Iris pigment epithelial cell (primary cell): Measurements from ENCODE around the gene NID2.

ENCODE experiments used
- DNase-seq: peaks from one replicate; pipeline ENCODE4 v3.0.0-alpha.2; 2011; ENCODE audit warnings: low read depth

NID2 gene

DNA sequence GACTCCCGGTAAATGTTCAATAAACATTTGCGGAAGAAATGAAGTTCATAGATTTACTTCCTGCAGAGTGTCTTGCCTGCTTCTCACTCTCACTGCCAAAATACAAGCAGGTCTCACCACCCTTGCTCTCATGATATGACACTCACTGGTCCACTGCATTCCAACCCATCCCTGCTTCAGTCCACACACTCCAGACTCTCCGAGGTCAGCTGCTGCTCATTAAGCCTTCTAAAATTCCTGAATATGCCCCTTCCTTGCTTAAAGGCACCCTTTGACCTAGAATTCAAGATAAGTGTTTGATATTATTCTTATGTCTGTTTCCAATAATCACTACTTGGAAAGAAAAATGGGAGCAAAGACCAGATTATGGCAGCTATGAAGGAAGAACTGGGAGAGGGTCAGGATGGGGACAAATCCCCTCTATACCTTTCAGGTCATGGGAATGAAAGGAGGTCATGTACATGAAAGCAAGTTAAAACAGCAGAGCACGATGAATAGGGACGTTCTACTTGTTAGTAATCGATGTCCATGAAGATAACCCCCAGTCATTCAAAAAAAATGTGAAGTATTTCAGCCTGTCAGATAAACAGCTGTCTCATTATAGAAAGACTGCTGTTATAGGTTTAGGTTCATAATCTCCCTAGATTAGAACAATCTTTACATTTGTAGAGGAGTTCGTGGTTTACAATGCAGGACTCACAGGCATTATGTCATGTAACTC lies 10.5 kb upstream of the NID2 start:
- DNase-seq = peak; percentile 79

DNA sequence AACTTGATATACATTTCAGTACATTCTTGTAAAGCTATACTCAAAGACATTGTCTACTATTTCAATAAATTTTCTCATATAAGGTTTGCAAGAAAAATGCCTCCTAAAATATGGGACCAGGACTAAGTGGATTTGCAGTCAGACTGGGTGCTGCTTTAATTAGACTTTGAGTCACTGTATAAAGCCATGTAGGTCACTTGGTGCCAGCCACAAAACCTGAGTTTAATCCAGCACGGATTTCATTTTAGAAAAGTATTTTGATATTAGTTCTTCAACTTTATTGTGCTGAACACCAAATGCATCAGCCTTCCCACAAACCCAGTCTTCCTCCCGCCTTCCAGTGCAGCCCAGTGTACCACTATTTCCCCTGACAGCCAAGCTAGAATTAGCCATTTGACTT lies 9.9 kb upstream of the NID2 start:
- DNase-seq = no peak

DNA sequence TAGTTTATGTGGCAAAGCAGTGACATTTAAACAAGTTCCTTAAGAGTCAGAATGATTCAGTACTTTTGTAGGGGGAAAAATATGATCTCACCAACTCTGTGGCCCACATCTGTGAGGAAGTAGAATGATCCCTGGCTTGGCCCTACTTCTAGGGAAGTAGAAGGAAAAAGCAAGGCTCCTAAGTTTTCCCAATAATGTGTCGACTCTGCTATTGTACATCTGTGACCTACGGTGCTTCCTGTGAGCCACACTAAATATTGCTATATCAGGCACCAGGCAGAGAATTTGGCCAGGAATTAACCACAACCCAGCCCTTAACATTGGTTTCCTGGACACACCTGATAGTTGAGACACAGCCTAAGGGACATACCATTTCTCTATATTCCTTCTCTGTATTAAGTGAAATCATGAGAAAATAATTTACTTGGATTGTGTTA lies 9.3 kb upstream of the NID2 start:
- peak; percentile 61 for DNase-seq

DNA sequence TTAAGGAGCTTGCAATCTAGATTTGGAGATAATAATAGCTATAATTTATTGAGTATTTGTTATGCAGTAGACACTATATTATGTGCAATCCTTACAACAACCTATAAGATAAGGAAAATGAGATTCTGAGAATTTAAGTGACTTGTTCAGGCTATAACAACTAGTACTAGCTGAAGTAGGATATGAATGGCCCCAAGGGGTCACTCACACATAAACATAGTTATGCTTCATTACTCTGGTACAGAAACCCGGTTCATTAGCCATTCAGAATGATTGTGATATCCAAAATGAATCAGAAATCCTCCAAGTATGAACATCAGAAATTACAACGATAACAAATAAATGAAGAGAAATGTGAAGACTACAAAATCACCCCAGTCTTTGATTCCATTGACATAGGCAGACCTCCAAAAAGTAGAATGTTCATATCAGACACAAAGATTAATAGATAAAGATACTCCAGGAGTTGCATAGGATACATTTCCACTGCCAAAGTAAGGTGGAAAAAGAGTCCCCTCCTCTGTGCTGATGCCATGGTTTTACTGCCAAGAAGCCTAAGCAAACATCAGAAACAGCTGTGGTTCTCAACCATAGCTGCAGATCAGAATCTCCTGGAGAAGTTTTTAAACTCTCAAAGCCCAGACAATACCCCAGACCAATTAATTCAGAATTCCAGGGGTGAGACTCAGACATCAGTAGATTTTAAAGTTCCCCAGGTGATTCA lies 8.6 kb upstream of the NID2 start:
- peak; percentile 45 for DNase-seq

DNA sequence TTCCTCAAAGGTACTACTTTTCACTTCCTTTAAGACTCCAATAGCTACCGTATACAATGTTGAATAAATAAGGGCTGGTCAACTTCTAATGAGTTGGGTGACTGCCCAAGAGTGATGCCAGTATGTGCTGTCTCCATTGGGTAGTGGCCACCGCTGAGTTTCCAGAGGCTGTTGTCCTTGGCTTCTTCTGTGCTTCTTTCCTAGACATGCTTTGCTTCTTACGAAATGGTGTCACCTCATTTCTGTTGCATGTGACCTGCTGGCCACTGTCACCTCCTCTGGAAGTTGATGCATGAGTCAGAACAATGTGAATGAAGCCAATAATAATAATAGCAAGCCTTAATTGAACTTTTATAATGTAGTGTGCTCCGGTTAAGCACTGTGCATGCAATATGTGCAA lies 7.5 kb upstream of the NID2 start:
- DNase-seq = no peak

DNA sequence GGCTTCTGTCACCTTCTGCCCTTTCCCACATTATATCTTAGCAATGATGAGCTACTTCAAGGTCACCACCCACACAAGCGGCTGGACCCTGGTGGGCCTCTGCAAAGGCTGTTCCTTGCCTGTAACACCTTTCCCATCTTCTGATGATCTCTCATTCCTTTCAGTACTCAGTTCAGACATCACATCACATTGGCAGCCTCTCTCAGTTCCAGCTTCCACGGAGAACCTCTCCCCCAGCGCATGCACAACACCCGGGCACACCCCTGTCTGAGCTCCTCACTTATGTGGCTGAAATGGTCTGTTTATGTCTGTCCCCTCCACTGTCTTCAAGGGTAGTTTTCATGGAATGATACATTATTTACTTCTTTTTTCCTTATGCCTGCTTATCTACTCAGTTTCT lies 6.5 kb upstream of the NID2 start:
- DNase-seq = no peak

DNA sequence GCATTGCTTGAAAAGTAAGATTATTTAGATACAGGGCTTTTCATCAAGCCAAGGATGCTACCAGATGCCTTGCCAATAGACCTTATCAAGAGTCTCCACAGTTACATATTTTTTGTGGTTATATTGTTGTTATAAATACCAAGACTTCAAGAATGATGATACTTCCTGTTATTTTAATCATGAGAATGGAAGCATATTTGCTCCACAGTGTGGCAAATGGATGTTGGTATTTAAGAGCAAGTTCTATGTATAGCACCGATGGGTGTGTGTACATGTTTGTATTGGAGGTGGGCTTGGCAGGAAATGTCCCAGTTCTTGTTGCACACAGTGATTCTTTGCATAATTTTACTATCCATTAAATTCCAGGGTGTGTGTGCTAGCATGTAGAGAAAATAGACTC lies 4.4 kb upstream of the NID2 start:
- peak; percentile 71 for DNase-seq

DNA sequence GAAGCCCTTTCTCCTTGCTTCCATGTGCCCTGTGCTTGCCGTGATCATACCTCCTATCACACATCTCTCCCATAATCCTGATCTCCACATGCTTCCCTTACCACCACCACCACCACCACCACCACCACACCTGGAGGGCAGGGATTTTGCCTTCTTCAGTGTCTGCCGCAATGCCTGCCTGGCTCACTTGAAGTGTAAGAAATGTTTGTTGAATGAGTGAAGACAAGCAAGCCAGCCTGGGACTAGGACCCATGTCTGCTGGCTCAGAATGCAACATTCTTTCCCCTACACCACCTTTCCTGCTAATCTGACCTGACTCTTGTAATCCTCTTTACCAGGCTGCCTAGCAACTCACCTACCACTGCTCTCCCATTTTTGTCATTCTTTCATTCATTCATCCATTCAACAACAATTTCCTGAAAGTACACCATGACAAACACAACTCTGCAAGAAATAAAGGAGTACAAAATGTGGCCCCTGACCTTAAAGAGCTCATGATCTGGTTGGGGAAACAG lies 3.5 kb upstream of the NID2 start:
- DNase-seq = no peak

DNA sequence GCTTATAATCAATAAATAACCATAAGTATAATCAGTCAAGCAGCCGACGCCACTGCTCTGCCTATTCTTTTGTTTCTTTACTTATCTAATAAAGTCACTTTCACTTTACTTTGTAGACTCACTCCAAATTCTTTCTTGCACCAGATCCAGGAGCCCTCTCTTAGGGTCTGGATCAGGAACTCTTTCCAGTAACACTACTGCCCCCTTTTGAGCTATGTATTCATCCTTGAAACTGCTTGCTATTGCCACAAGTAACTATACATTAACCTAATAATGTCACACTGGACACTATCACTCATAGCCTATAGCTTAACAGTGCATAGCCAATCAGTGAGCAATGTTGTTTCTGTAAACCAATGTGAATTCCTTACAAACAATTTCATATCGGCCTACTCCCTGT lies 2.8 kb upstream of the NID2 start:
- DNase-seq = peak; percentile 44

DNA sequence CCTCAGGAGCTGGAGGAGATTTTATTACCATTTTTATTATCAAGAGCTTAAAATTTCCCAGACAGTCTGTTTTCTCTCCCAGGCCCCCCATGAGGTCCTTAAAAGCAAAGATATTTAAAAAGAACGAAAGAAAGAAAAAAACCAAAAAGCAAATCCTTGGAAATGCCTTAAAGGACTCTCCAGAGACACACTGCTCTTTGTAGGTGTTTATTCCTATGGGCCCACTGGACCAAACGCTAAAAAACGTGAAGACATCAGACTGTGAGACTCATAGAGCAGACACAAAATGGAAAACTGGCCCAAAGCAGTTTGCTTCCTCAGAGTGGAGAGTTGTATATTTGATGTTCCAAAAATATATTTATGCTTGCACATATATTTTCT lies 1.2 kb upstream of the NID2 start:
- DNase-seq = no peak

DNA sequence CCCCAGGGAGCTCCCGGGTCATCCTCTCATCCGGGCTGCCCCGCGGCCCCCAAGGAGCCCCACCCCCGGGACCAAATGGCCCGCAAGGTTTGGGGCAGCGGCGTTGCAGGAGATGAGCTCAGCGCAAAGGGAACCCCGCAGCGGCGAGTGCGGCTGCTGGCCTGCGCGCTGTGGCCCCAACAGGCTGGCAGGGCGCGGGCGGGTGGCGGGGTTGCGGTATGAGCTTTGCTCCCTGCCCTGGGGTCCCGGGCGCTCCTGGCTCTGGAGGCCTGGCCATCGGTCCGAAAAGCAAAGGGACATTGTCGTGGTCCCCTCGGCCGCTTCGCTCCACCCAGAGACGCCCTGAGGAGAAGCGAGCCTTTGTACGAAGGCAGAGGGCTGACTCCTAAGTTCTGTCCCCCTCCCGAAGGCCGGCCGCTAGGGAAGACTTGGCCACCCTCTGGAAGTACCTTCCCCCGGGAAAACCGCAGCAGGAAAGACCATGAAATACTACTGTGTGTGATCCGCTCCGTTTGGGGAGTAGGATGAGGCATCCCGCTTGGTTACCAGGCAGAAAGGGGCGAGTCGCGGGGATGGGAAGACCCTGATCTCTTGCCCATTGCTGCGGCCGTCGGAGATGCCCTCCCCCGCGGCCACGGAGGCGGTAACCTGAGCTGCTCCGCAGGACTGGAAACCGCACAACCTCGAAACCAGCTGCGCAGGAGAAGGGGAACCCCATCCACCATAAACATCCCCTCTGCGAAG lies 620 bp upstream of the NID2 start:
- peak; percentile 90 for DNase-seq

DNA sequence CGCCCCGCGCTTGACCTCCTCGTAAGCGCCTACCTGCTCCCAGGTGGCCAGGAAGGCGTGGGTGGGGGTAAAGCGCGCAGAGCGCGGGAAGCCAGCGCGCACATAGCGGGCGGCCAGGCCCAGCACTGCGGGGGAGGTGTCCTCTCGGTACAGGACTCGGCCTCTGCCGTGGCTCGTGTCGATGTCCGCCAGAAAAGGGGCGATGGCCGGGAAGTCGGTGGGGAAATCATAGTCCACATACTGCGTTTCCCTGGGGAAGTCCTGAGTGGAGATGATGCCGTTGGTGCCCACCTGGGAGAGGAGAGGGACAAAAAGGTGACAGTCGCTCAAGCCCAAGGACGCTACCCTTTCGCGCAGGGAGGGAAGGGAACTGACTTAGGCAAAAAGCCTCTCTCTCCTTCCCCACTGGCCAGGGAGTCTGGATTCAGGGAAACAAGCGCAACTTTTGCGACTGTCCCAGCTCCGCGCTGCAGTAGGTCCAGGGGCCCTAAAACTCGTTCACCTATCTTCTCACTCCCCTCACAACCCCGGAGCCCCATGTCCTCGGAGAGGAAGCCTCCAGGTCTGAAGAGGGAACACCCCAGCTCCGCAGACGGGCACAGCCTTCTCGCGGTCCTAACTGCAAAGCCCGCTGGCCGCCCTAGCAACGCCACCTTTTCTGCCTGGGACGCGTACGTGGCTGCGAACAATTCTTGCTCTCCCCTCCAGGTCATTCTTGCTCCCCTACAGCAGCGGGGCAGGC lies 815 bp downstream of the NID2 start:
- DNase-seq = peak; percentile 58

DNA sequence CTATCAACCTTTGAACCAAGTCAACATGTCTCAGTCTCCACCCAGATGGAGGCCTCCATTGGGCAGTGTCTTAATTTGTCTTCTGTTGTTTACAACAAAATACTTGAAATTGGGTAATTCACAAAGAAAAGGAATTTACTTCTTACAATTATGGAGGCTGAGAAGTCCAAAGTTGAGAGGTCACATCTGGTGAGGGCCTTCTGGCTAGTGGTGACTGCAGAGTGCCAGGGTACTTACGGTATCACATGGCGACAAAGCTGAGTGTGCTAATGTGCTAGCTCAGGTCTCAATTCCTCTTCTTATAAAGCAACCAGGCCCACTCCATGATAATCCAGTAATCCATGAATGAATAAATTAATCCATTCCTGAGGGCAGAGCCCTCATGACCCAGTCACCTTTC lies 4.7 kb downstream of the NID2 start:
- no peak for DNase-seq

DNA sequence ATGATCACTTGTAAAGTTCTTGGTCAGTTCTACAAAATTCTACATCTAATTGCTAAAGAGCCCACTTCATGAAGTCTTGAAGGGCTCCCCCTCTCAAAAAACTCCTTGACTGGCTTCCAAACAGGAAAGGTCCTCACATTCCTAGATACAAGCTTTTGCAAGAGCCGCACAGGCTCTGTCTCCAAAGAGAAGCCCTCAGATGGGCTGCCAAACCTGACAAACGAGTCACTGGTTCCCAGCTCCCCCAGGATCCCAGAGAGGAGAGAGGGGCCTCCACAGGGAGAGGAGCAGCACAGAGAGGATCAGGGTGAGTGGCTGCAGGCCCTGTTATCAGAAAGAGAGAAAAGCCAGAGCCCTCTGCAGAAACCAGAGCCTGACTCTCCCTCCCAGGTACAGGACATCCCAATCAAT lies 5.8 kb downstream of the NID2 start:
- no peak for DNase-seq

DNA sequence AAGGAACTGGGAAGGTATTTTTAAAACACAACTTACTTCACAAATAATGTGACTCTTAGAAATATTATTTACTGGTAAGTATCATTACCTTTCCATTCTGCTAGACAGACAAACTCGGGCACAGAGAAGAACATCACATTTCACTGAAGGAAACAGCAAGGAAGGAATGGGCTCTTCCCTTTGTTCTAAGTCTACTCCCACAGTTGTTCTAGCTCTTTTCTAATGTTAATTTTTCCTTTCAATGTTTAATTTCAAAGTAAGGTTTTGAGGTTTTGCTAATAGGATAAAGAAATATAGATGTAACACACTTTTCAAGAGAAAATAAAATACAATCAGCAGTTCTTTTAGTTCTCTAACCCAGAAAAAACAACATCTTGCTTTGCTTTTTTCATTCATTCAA lies 7.0 kb downstream of the NID2 start:
- no peak for DNase-seq

DNA sequence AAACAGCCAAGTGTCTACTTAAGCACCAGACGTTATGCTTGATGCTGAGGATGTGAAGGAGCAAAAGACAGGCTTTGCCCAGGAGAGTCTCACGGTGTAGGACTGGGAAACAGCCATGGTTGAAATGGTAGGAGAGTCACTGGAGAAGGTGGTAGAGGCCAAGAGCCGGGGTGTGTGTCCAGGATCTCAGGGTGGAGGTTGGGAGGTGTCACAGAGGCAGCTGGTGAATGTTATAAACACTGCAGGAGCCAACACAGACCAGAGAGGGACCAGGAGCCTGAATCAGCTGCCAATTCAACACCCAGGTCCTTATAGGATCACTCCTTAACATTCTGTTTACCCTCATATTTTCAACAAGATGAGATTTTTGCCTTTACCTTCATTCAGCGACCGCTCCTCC lies 7.5 kb downstream of the NID2 start:
- no peak for DNase-seq

DNA sequence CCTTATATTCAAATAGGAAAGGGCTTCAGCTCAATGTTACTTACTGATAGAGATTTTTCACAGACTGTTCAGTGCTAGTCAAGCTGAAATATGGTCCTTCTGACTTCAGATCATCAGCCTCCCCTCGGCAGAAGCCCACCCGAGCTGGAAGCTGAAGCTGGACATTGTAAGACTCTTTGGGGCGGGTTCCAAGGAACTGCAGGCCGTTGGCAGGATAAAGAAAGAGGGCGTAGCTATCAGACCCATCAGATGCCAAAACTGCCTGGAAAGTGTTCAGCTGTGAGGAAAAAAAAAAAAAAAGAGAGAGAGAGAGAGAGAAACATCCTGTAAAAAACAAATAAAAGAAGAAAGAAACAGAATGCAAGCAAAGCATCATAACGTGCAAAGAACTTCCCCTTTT lies 8.8 kb downstream of the NID2 start:
- no peak for DNase-seq

DNA sequence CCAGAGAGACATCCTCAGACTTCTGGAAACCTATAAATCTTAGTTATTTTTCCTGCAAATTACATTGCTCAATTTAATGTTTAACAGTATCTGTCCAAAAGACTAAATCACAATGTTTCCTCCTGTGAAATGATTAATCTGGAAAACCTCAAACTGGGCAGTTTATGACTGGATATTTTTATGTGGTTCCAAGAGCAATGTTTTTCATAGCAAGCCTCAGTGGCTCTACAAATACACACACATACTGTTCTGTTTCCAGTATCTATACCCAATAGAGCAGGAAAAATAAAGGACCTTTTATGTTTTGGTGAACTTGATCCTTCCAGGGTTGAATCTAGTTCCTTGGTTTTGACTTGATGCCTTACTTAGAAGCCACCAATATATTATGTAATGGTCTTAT lies 9.2 kb downstream of the NID2 start:
- DNase-seq = no peak

DNA sequence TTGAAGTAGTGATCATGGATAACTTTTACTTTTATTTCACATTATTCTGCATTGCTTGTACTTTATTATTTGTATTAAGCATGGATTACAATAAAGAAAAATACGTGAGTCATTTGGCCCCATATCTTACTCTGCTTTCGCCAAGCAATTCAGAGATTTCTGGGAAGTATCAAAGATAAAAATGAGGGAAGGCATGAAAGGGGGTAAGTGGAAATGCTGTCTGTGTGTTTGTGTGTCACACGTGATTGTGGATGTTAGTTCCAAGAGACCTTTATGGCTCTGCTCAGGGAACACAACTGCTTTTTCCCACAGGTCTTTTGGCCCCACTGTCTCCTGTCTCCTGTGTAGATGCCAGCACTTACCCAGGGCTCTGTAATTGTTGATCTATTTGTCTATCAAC lies 10.5 kb downstream of the NID2 start:
- no peak for DNase-seq

DNA sequence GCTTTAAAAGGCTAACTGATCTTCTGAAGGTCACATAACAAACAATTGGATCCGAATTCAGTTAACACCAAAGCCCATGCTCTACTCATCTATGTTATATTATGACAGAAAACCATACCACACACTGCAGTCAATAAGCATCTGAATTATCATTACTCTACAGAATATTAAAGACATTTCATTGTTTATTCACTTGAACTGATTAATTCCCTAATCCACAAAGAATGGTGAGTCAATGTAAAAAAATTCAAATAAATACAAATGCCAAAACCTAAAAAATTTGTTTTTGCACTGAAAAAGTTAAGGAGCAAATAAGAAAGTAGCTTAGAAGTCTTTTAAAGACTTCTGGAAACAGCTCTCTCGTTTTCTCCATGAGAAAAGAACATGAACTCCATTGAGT lies 13.7 kb downstream of the NID2 start:
- DNase-seq = no peak

DNA sequence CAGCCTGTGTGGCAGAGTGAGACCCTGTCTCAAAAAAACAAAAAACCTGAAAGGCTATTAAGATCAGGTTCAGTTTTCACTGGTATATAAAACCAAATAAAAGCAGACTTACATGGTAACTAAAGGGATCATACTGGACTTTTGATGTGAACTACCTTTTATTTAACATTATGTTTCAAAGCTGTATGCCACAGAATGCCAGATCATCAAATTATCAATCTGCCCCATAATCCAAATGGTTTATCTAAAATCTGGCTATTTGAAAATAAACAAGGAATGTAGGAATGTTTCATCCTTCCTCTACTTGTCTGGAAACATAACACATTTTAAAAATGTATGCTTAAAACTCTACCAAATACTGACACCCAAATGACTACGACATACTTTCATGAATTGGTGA lies 14.2 kb downstream of the NID2 start:
- DNase-seq = no peak

DNA sequence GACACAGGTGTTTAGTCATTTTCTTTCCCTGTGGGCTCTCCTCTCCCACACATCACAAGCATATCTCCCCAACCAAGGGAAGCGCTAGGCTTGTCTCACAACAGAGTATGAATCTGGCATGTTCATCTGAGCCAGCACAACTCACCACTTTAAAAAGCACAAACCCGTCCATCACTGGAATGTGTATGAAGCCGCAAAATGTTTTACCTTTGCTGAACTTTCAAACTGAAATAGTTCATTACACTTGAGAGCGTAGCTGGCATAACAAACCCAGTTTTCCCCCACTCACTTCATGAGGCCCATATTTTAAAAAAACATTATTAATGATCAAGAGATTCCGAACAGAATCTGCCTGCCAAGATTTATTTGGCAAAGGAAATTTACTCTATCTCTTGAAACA lies 15.8 kb downstream of the NID2 start:
- peak; percentile 87 for DNase-seq
